GM12878 (cell line): ENCODE results near the gene TMEM231. TPM values are rescaled to one million over a fixed set of nuclear protein-coding genes. Genes with fewer than 3 reads are reported as not detected.

Experiments
- ATAC-seq: fragments of 200-7000 bp; cut with Tn5 transposase; 3 replicates; pipeline ENCODE4 v1.9.1; 2020; ENCODE audit warnings: mild to moderate bottlenecking, moderate library complexity
- BruUV-seq: library from RNA; stranded (reverse); fragments of 400-500 nt; replicated peaks from 2 replicates; lab custom pipeline; 2021; lab: Mats Ljungman, UMichigan
- CTCF ChIA-PET: fragments of 300-600 bp; sonication (Branson Sonifier 250); formaldehyde crosslinking; extraction: SDS; loops from one replicate; lab custom pipeline; 2021; ENCODE audit warnings: inconsistent platforms; lab: Yijun Ruan, JAX
- POLR2A ChIA-PET: fragments of 350-600 bp; formaldehyde crosslinking; extraction: SDS; loops from one replicate; lab custom pipeline; 2021; ENCODE audit warnings: inconsistent platforms; lab: Charles Lee
- RAD21 ChIA-PET: fragments of 300-600 bp; sonication (Branson Sonifier 250); formaldehyde crosslinking; loops from one replicate; lab custom pipeline; 2023; ENCODE audit warnings: antibody characterized with exemption; ENCODE audit not compliant: unreplicated experiment; lab: Charles Lee
- SMC1A ChIA-PET: fragments of 300-600 bp; sonication (Branson Sonifier 250); formaldehyde crosslinking; loops from one replicate; lab custom pipeline; 2023; ENCODE audit not compliant: unreplicated experiment, uncharacterized antibody; lab: Charles Lee
- DNase-seq: peaks from one replicate; pipeline ENCODE4 v3.0.0-alpha.2; 2011; ENCODE audit warnings: low read depth, low spot score
- FAIRE-seq: peaks from 3 replicates; lab custom pipeline; 2011; peaks lifted over from hg19 to GRCh38; lab: Jason Lieb, UNC
- H2AFZ ChIP-seq: 2 replicates; pipeline ENCODE4 v1.6.0; 2011; ENCODE audit warnings: low read depth, low read length, control low read depth; ENCODE audit not compliant: control insufficient read depth
- H3K27ac ChIP-seq: 2 replicates; pipeline ENCODE4 v1.5.1; 2011; ENCODE audit warnings: control low read depth; ENCODE audit not compliant: control insufficient read depth, insufficient read depth
- H3K27me3 ChIP-seq, 2 experiments: replicated peaks in 1 of 2; 2 replicates each; pipeline versions ENCODE4 v1.6.0 to v1.6.1; 2011; ENCODE audit warnings: low read length in 1 of 2; ENCODE audit not compliant: control insufficient read depth in 2 of 2, insufficient read depth in 2 of 2
- H3K36me3 ChIP-seq, 2 experiments: 2 replicates each; pipeline ENCODE4 v1.5.1; 2011; ENCODE audit warnings: low read length in 1 of 2; ENCODE audit not compliant: control insufficient read depth in 2 of 2, insufficient read depth in 2 of 2
- H3K4me1 ChIP-seq: 2 replicates; pipeline ENCODE4 v1.6.1; 2011; ENCODE audit warnings: mild to moderate bottlenecking, low read length, moderate library complexity, mixed read lengths; ENCODE audit not compliant: control insufficient read depth, insufficient read depth
- H3K4me2 ChIP-seq: 2 replicates; pipeline ENCODE4 v1.6.0; 2011; ENCODE audit warnings: control low read depth; ENCODE audit not compliant: control insufficient read depth, insufficient read depth
- H3K4me3 ChIP-seq: fragments of 200-600 bp; sonication (generic); 2 replicates; pipeline ENCODE4 v1.5.1; 2016
- H3K79me2 ChIP-seq: 2 replicates; pipeline ENCODE4 v1.6.0; 2011; ENCODE audit warnings: low read length; ENCODE audit not compliant: control insufficient read depth, insufficient read depth
- H3K9ac ChIP-seq: 2 replicates; pipeline ENCODE4 v1.8.0; 2011; ENCODE audit warnings: low read length, control low read depth, mixed read lengths; ENCODE audit not compliant: control insufficient read depth, insufficient read depth
- H3K9me3 ChIP-seq: replicated peaks from 3 replicates; pipeline ENCODE4 v1.5.1; 2011; ENCODE audit warnings: mild to moderate bottlenecking, low read length; ENCODE audit not compliant: control insufficient read depth, insufficient read depth
- H4K20me1 ChIP-seq: 2 replicates; pipeline ENCODE4 v1.6.0; 2011; ENCODE audit not compliant: control insufficient read depth, insufficient read depth
- ATF7 ChIP-seq: fragments of 450-650 bp; IDR thresholded peaks from 2 replicates; pipeline ENCODE4 v1.6.1; 2016; ENCODE audit warnings: low read depth, mild to moderate bottlenecking
- KDM1A ChIP-seq: fragments of 200-600 bp; sonication (generic); IDR thresholded peaks from 2 replicates; pipeline ENCODE4 v1.6.1; 2016; ENCODE audit warnings: borderline replicate concordance
- NRF1 ChIP-seq: conservative IDR thresholded peaks from 2 replicates; pipeline ENCODE4 v1.6.1; 2011; ENCODE audit warnings: mild to moderate bottlenecking, low read depth, low read length, improper control_type of control experiment
- TCF12 ChIP-seq: IDR thresholded peaks from 2 replicates; pipeline ENCODE4 v1.6.1; 2011; ENCODE audit warnings: low read depth, mild to moderate bottlenecking, low read length
- ZZZ3 ChIP-seq: IDR thresholded peaks from 2 replicates; pipeline ENCODE4 v1.6.1; 2011; ENCODE audit warnings: low read depth; ENCODE audit not compliant: control insufficient read depth, insufficient read length
- WGBS: methylation state at CpG from one replicate; pipeline ENCODE4 v1.1.6; 2016; ENCODE audit warnings: low lambda C conversion rate; ENCODE audit not compliant: insufficient replicate concordance, insufficient coverage; ENCODE audit errors: missing lambda C conversion rate; 5-methylcytosine and 5-hydroxymethylcytosine counted together
- in situ Hi-C: fragments of 300-500 bp; cut with MboI; formaldehyde crosslinking; loops from 9 replicates; pipeline ENCODE4 v1.14.3; 2018; ENCODE audit warnings: mixed read lengths
- intact Hi-C: fragments of 100-400 bp; cut with micrococcal nuclease; formaldehyde crosslinking; loops from one replicate; pipeline ENCODE4 v1.14.2; 2022; ENCODE audit not compliant: unreplicated experiment
- polyA plus RNA-seq, 11 experiments: library from polyadenylated mRNA; depleted of rRNA in 4 of 11; unstranded in 6 of 11; stranded (reverse) in 5 of 11; fragments of >200 nt; fragmentation: Nextera tagmentation in 4 of 11; fragmentation: Illumina TruSeq in 1 of 11; extraction: Ambion mirVana in 4 of 11; extraction: Trizol in 1 of 11; gene quantifications; 1 replicate in 1 of 11; 2 replicates in 10 of 11; pipeline versions ENCODE4 v1.2.1 to v1.2.3, GENCODE V29; 2011 to 2016; ENCODE audit warnings: inconsistent platforms in 2 of 11, missing spikeins in 2 of 11, low read depth in 1 of 11
- total RNA-seq, 4 experiments: library from RNA; depleted of rRNA in 3 of 4; stranded (reverse); fragments of >200 nt in 3 of 4; fragmentation: Illumina TruSeq in 1 of 4; extraction: Trizol in 1 of 4; gene quantifications; 2 replicates each; pipeline versions ENCODE4 v1.2.1 to v1.2.3, GENCODE V29; 2013 to 2021
- TF ChIP-seq, protein P1 (sequence below): fragments of 450-650 bp; IDR thresholded peaks from 2 replicates; pipeline ENCODE4 v1.6.1; 2016; ENCODE audit warnings: mild to moderate bottlenecking
- TF ChIP-seq, protein P2 (sequence below): IDR thresholded peaks from 2 replicates; pipeline ENCODE4 v1.6.1; 2011; ENCODE audit warnings: low read depth, mild to moderate bottlenecking, low read length, moderate library complexity, borderline replicate concordance; ENCODE audit errors: extremely low read depth

The TMEM231 gene
- total and polyA plus RNA-seq, 10 of the 15 experiments (the other 5 are each of a cell fraction or from before 2014, with no cell fraction given), result 1.2 to 9.1 (median 5.9) TPM

- in situ Hi-C loops, result no loop called here
- SMC1A ChIA-PET, result interaction anchor here (0.5 to 1.6 kb wide), 3 partner anchors 11 to 138 kb away, joined by 3 to 5 read pairs (median 4); no protein-coding TSS in a partner anchor
- no peaks in the 10 kb centered on the region for H3K36me3 ChIP-seq
- no peak overlapping the region for H3K4me3 ChIP-seq
- no peak for DNase-seq
- intact Hi-C loops, result loop anchor here (5.0 kb wide), 2 partner anchors 42 to 203 kb away; no protein-coding TSS in a partner anchor
- no peak for ATAC-seq
- H4K20me1 ChIP-seq, result no peaks in the 10 kb centered on the region
- no peak overlapping the region for H3K27ac ChIP-seq
- POLR2A ChIA-PET, result interaction anchor here (0.6 to 1.6 kb wide), 3 partner anchors 10 to 69 kb away, joined by 3 to 7 read pairs (median 4); no protein-coding TSS in a partner anchor
- H2AFZ ChIP-seq, result no peak overlapping the region
- WGBS, result 29% methylated on average over 2 of the region's 2 CpGs
- CTCF ChIA-PET, result interaction anchor here (0.8 kb wide), 1 partner anchor 42 kb away, joined by 3 read pairs; no protein-coding TSS in a partner anchor
- H3K9me3 ChIP-seq, result no peaks in the 10 kb centered on the region
- FAIRE-seq, result no peak
- no peak overlapping the region for H3K9ac ChIP-seq
- no TSS peak for BruUV-seq
- no peak overlapping the region for H3K4me2 ChIP-seq
- RAD21 ChIA-PET, result interaction anchor here (1.2 kb wide), 1 partner anchor 9 kb away, joined by 3 read pairs; no protein-coding TSS in a partner anchor
- no peaks in the 10 kb centered on the region for H3K27me3 ChIP-seq
- TF ChIP-seq ZZZ3 (no peak), ATF7 (no peak), TCF12 (no peak), NRF1 (no peak), KDM1A (no peak)
- TF ChIP-seq, protein P1, sequence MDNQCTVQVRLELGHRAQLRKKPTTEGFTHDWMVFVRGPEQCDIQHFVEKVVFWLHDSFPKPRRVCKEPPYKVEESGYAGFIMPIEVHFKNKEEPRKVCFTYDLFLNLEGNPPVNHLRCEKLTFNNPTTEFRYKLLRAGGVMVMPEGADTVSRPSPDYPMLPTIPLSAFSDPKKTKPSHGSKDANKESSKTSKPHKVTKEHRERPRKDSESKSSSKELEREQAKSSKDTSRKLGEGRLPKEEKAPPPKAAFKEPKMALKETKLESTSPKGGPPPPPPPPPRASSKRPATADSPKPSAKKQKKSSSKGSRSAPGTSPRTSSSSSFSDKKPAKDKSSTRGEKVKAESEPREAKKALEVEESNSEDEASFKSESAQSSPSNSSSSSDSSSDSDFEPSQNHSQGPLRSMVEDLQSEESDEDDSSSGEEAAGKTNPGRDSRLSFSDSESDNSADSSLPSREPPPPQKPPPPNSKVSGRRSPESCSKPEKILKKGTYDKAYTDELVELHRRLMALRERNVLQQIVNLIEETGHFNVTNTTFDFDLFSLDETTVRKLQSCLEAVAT, result no peak
- TF ChIP-seq, protein P2, sequence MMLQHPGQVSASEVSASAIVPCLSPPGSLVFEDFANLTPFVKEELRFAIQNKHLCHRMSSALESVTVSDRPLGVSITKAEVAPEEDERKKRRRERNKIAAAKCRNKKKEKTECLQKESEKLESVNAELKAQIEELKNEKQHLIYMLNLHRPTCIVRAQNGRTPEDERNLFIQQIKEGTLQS, result no peak
- H3K4me1 ChIP-seq, result peaks cover 4% of the 10 kb centered on the region; the same call in 1 of the 2 replicates
- no peaks in the 10 kb centered on the region for H3K79me2 ChIP-seq
These were observed 2.9 kb upstream of the TMEM231 start for GRCh38 chr16:75558846-75559401.
